Duodenal mucosa (tissue), 2 donors: ENCODE results near the gene FBXO17.
A peak's percentile ranks its signal among the peaks of the same experiment; 100 is the strongest.

Experiments
- H3K27ac ChIP-seq: one replicate; pipeline ENCODE4 v1.7.0; 2013; ENCODE audit warnings: low read depth, low read length
- H3K27me3 ChIP-seq, 2 donors: one replicate each; pipeline ENCODE4 v1.7.0; 2013; ENCODE audit warnings: low read length in 2 of 2, control low read depth in 1 of 2; ENCODE audit not compliant: insufficient read depth in 2 of 2, control insufficient read depth in 1 of 2
- H3K36me3 ChIP-seq, 2 donors: one replicate each; pipeline ENCODE4 v1.7.0; 2013; ENCODE audit warnings: low read length in 2 of 2, control low read depth in 1 of 2; ENCODE audit not compliant: insufficient read depth in 2 of 2, control insufficient read depth in 1 of 2
- H3K4me1 ChIP-seq, 2 donors: one replicate each; pipeline ENCODE4 v1.7.0; 2013; ENCODE audit warnings: low read length in 2 of 2, control low read depth in 1 of 2; ENCODE audit not compliant: insufficient read depth in 2 of 2, control insufficient read depth in 1 of 2
- H3K4me3 ChIP-seq, 2 donors: one replicate each; pipeline ENCODE4 v1.7.0; 2013; ENCODE audit warnings: low read length in 2 of 2, low read depth in 1 of 2
- H3K9ac ChIP-seq, 2 donors: one replicate each; pipeline ENCODE4 v1.7.0; 2013; ENCODE audit warnings: low read length in 2 of 2, low read depth in 1 of 2
- H3K9me3 ChIP-seq, 2 donors: one replicate each; pipeline ENCODE4 v1.7.0; 2013; ENCODE audit warnings: low read length in 2 of 2, control low read depth in 1 of 2; ENCODE audit not compliant: control insufficient read depth in 1 of 2

The FBXO17 gene

DNA sequence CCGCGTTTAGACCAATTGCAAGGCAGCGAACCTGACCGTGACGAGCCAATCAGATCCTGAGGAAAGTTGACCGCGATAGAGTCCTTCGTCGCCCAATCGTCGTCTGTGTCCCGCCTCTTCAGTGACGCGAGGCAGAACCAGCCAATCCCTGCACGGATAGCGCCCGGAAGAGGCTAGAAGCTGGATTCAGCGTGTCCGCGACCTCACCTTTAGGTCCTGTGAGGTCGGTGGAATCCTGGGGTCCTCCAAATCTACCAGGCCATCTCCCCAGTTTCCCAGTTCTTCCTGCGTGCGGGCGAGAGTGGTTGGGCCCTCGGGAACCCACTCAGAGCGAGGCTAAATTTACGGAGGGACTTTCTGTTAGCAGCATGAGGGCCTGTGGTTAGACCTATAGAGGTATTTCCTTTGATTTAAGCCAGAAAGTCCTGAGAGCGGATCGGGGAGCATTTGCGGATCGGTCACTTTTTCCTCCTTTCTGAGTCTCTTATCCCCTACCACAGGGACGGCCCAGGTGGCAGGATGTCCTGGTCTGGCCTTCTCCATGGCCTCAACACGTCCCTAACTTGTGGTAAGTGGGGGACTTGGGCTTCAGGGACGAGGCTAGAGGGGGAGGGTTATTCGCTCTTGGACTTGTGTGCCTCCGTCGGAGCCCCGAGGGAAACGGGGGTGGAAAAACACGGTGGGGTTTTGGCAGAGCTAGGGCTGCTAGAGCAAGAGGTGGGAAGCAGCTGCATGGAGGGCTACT lies 44.6 kb downstream of the FBXO17 start, which contains the start of gene MRPS12:
TSS of gene MRPS12 (plus strand) at position 169 of the 745 bp plus-strand sequence. CDS start at position 520, 351 bp downstream.
- H3K27me3 ChIP-seq, result no peaks in the 10 kb centered on the region
- H3K27ac ChIP-seq, result peak within 1 kb of the TSS; percentile 92
- peaks cover 0 to 4% of the 10 kb centered on the region in 2 donors for H3K9me3 ChIP-seq
- H3K4me1 ChIP-seq, result peaks cover 11 to 17% of the 10 kb centered on the region in 2 donors
- peak within 1 kb of the TSS; percentile 94 for H3K9ac ChIP-seq
- peaks cover 6 to 19% of the 10 kb centered on the region in 2 donors for H3K36me3 ChIP-seq
- H3K4me3 ChIP-seq, result peak within 1 kb of the TSS; percentile 95 to 99

GRCh38 chr19:38929929-38930775 lies 45.4 kb downstream of the FBXO17 start, which contains the start of gene SARS2:
TSS of gene SARS2 (minus strand) at chr19:38930763. CDS start at chr19:38930736, 27 bp downstream.
- Histone ChIP-seq H3K27me3 (no peaks in the 10 kb centered on the region), H3K36me3 (peaks cover 6 to 24% of the 10 kb centered on the region in 2 donors), H3K4me1 (peaks cover 11 to 17% of the 10 kb centered on the region in 2 donors), H3K9ac (peak within 1 kb of the TSS; percentile 94), H3K27ac (peak within 1 kb of the TSS; percentile 92), H3K4me3 (peak within 1 kb of the TSS; percentile 95 to 99), H3K9me3 (peaks cover 0 to 4% of the 10 kb centered on the region in 2 donors)

GRCh38 chr19:38928391-38929001 lies 47.0 kb downstream of the FBXO17 start:
- no peaks in the 10 kb centered on the region for H3K9me3 ChIP-seq
- H3K27me3 ChIP-seq, result no peaks in the 10 kb centered on the region
- no peak overlapping the region for H3K9ac ChIP-seq
- H3K4me3 ChIP-seq, result no peak overlapping the region
- peaks cover 3 to 30% of the 10 kb centered on the region in 2 donors for H3K36me3 ChIP-seq
- H3K4me1 ChIP-seq, result peaks cover 11 to 17% of the 10 kb centered on the region in 2 donors
- no peak overlapping the region for H3K27ac ChIP-seq

DNA sequence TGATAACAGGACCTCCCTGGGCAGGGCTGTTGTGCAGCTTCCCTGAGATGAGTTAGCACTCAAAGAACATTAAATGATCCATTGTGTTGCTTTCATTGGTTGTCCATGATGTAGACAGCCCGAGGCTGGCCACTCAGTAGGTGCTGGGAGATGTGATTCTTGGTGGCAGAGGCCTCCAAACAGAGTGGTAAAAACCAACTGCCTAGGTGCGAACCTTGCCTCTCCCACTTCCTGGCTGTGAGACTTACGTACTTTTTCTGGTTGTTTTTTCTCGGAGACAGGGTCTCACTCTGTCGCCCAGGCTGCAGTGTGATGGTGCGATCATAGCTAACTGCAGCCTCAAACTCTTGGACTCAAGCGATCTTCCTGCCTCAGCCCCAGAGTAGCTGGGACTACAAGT lies 51.2 kb downstream of the FBXO17 start:
- Histone ChIP-seq H3K27ac (no peak overlapping the region), H3K9ac (no peak overlapping the region), H3K36me3 (peaks cover 0 to 35% of the 10 kb centered on the region in 2 donors), H3K9me3 (no peaks in the 10 kb centered on the region), H3K4me3 (no peak overlapping the region), H3K27me3 (no peaks in the 10 kb centered on the region), H3K4me1 (peaks cover 0 to under 1% of the 10 kb centered on the region in 2 donors)

DNA sequence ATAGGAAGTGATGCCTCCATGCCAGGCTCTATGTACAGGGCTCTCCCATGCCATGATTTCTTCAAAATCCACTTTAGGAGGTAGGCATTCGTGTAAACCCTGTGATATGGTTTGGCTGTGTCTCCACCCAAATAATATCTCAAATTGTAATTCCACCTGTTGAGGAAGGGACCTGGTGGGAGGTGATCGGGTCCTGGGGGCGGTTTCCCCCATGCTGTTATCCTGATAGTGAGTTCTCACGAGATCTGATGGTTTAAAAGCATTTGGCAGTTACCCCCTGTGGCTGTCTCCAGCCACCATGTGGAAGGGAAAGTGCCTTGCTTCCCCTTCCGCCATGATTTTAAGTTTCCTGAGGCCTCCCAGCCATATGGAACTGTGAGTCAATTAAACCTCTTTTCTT lies 53.1 kb downstream of the FBXO17 start:
- H3K9ac ChIP-seq, result no peak overlapping the region
- peaks cover 7% of the 10 kb centered on the region in 2 donors for H3K4me1 ChIP-seq
- H3K9me3 ChIP-seq, result no peaks in the 10 kb centered on the region
- H3K36me3 ChIP-seq, result peaks cover 0 to 38% of the 10 kb centered on the region in 2 donors
- no peak overlapping the region for H3K27ac ChIP-seq
- H3K4me3 ChIP-seq, result no peak overlapping the region
- H3K27me3 ChIP-seq, result no peaks in the 10 kb centered on the region

DNA sequence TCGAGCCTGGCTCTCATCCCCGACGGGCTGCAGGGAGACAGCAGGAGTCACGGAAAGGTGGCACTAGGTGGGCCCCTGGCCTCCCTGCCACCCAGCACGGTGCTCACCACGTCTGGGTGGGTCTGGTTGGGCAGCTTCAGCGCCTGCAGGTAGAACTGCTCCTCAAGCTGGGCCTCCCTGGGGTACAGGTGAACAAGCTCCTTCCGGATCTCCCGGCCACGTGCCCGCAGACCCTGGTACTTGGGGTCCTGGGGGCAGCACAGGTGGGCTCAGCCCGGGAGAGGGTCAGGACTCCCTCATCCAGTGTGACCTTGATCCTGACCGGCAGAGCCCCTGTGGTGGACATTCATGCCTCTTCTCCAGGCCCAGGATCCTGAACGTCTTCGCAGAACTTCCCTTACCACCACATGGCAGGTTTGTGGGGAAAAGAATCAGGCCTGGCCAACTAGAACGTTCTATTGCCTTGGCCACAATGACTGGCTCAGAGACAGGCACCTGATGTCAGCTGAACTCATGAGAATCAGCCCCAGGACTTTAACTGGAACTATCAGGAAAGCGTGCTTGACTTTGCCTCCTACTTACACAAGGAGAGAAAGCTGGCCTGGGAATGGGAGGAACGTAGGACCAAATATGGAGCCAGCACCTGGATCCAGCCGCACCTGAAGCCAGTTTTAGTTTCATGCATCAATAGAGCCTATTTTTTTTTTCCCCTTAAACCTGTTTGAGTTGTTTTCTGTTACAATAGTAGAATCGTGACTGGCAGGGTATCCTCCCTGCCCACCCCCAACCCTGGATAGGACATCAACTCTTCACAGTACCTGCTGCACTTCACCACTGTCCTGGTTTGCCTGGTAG lies 53.9 kb downstream of the FBXO17 start:
- Histone ChIP-seq H3K9me3 (no peaks in the 10 kb centered on the region), H3K9ac (no peak overlapping the region), H3K4me3 (no peak overlapping the region), H3K27me3 (no peaks in the 10 kb centered on the region), H3K36me3 (peaks cover 0 to 38% of the 10 kb centered on the region in 2 donors), H3K4me1 (peaks cover 7% of the 10 kb centered on the region in 2 donors), H3K27ac (no peak overlapping the region)

- Histone ChIP-seq H3K27me3 (no peaks in the 10 kb centered on the region), H3K9me3 (no peaks in the 10 kb centered on the region), H3K9ac (no peak overlapping the region), H3K4me3 (no peak overlapping the region), H3K36me3 (peaks cover 0 to 34% of the 10 kb centered on the region in 2 donors), H3K4me1 (peaks cover 7% of the 10 kb centered on the region in 2 donors), H3K27ac (no peak overlapping the region)
Observed at GRCh38 chr19:38920602-38921419, 54.7 kb downstream of the FBXO17 start.

GRCh38 chr19:38919837-38920601 lies 55.5 kb downstream of the FBXO17 start:
- Histone ChIP-seq H3K4me3 (no peak overlapping the region), H3K27ac (no peak overlapping the region), H3K4me1 (peaks cover 7% of the 10 kb centered on the region in 2 donors), H3K27me3 (no peaks in the 10 kb centered on the region), H3K36me3 (peaks cover 0 to 29% of the 10 kb centered on the region in 2 donors), H3K9ac (no peak overlapping the region), H3K9me3 (no peaks in the 10 kb centered on the region)
